HG02623 (cell line): ENCODE data around the gene HS3ST1.
"Not testable (repeated sequence)": the region's sequence is repeated elsewhere in the genome, so short reads cannot be mapped to it uniquely, and the experiment has no call there.

Experiments used
- ATAC-seq: cut with Tn5 transposase; IDR thresholded peaks from one replicate; pipeline ENCODE4 v1.9.1; 2021; ENCODE audit warnings: moderate library complexity; ENCODE audit not compliant: unreplicated experiment

The HS3ST1 gene

DNA sequence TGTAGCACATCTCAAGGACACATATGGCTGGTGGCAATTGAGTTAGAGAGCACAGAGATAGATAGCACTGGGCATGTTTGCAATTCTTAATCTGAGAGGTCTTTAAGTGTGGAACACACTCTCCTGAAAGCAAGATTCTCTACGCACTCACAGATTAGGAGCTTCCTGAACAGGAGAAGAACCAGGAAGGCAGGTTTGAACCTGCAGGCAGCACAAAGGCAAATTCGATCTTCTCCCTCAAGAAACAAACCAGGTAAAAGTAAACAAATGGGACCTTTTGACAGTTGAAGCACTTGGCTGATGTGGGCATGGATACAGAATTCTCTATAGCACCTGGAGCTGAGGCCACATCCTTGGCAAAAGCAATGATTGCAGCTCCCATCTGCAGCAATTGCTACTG is 24.3 kb downstream of the HS3ST1 start:
- no peak for ATAC-seq

GRCh38 chr4:11402192-11402591 is 26.5 kb downstream of the HS3ST1 start:
- peak; percentile 58 for ATAC-seq

GRCh38 chr4:11399461-11399971 is 29.2 kb downstream of the HS3ST1 start:
- ATAC-seq: no peak

GRCh38 chr4:11397819-11398610 is 30.7 kb downstream of the HS3ST1 start:
- ATAC-seq: peak; percentile 56

GRCh38 chr4:11397146-11397545 is 31.5 kb downstream of the HS3ST1 start:
- no peak for ATAC-seq

- ATAC-seq: no peak
Measured at GRCh38 chr4:11393551-11393950, 35.1 kb downstream of the HS3ST1 start.

GRCh38 chr4:11384072-11384471 is 44.6 kb downstream of the HS3ST1 start:
- ATAC-seq: not testable (repeated sequence)

GRCh38 chr4:11376571-11376970 is 52.1 kb downstream of the HS3ST1 start:
- ATAC-seq: no peak

DNA sequence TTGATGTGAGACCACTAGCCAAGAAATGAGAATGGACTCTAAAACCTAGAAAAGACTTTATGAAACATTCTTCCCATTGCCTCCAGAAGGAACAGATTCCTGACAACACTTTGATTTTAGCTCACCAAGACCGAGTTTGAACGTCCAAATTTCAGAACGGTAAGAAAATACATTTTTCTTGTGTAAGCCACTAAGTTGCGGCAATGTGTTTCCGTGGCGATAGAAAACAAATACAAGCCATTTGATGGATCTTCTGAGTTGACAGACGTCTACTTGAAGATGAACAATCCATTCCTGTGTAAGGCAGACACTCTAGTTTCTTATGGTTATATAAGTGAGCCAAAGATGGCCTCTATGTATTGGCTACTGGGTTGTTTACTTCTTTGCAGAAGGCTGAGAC is 52.5 kb downstream of the HS3ST1 start:
- no peak for ATAC-seq

GRCh38 chr4:11368701-11369115 is 60.0 kb downstream of the HS3ST1 start:
- ATAC-seq: no peak

GRCh38 chr4:11367371-11367770 is 61.3 kb downstream of the HS3ST1 start:
- ATAC-seq: no peak

DNA sequence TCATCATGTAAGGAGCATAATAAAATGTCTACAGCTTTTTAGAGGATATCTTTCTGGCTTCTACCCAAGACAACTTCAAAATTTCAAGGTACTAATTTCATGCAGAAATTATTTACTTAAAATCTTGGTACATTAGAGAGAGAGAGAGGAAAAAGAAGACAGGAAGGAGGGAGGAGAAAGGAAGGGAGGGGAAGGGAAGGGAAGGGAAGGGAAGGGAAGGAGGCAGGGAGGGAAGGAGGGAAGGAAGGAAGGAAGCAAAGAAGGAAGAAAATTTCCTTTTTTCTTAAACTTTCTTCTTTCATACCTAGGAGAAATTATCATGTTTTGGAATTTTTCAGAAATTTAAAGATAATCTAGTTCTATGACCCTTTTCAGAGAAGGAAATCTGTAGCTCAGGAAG is 61.8 kb downstream of the HS3ST1 start:
- no peak for ATAC-seq

GRCh38 chr4:11365039-11365438 is 63.7 kb downstream of the HS3ST1 start:
- no peak for ATAC-seq

- ATAC-seq: no peak
Measured at GRCh38 chr4:11359591-11359990, 69.1 kb downstream of the HS3ST1 start.

- ATAC-seq: no peak
Measured at GRCh38 chr4:11355226-11355625, 73.5 kb downstream of the HS3ST1 start.

- ATAC-seq: no peak
Measured at GRCh38 chr4:11354531-11354930, 74.2 kb downstream of the HS3ST1 start.

DNA sequence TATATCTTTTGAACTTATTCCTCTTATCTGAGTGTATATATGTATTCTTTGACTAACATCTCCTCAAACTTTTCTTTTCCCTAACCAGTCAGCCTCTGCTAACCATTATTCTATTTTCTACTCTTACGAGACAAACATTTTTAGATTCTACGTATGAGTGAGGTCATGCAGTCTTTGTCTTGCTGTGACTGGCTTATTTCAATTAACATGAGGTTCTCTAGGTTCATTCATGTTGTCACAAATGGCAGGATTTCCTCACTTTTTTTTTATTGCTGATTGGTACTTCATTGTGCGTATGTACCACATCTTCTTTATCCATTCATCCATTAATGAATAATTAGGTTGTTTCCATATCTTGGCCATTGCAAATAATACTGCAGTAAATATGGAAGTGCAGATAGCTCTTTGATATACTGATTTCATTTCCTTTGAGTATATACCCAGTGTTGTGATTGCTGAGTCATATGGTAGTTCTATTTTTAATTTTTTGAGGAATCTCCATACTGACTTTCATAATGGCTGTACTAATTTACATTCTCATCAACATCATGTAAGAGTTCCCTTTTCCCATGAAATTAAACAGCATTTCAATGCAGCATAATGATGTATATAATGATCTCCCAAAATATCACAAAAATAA is 80.1 kb downstream of the HS3ST1 start:
- no peak for ATAC-seq

DNA sequence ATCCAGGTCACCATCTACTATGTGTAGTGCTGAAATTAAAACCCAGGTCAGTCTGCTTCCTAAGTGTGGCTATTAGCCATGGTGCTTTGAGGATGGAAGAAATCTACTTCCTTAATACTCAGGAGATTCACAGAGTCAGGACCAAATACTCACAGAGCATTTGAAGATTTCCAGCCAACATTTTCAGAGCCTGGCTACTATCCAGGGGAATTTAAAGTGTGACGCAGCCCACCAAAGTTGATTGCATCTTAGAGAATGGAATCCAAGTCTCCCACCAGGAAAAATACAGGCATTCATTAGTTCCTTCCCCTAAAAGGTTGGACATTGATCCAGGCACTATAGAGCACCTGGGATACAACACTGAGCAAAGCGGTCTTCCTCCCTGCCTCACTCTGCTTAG is 83.8 kb downstream of the HS3ST1 start:
- no peak for ATAC-seq

DNA sequence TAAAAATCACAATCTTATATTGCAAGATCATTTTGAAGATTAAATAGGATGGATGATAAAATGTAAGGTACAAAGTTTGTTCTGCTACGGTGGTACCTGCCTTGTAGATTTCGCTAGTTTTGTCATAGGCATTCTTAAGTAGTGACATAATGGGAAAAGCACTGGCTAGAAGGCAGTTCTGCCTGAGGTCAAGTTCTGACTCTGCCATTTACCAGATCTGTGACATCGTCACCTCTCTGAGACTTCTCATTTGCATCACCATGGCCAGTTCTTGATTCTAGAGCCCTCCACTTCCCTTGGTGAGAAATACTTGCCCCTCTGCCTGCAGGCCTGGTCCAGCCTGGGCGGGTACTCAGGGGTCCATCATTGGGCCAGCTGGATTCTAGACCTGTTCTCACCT is 85.2 kb downstream of the HS3ST1 start:
- ATAC-seq: no peak
